D721Med (cell line): ENCODE results near the gene PROX1.

ENCODE experiments used
- DNase-seq: peaks from one replicate; pipeline ENCODE4 v3.0.0; 2011; ENCODE audit warnings: low spot score; ENCODE audit not compliant: insufficient read length
- FAIRE-seq: peaks from 2 replicates; lab custom pipeline; 2011; peaks lifted over from hg19 to GRCh38; lab: Jason Lieb, UNC
- TF ChIP-seq, protein P1 (sequence below): IDR thresholded peaks from 2 replicates; pipeline ENCODE4 v1.5.1; 2012; ENCODE audit warnings: mild to moderate bottlenecking, control low read depth; ENCODE audit not compliant: insufficient read depth; ENCODE audit errors: missing control alignments

The PROX1 gene, protein sequence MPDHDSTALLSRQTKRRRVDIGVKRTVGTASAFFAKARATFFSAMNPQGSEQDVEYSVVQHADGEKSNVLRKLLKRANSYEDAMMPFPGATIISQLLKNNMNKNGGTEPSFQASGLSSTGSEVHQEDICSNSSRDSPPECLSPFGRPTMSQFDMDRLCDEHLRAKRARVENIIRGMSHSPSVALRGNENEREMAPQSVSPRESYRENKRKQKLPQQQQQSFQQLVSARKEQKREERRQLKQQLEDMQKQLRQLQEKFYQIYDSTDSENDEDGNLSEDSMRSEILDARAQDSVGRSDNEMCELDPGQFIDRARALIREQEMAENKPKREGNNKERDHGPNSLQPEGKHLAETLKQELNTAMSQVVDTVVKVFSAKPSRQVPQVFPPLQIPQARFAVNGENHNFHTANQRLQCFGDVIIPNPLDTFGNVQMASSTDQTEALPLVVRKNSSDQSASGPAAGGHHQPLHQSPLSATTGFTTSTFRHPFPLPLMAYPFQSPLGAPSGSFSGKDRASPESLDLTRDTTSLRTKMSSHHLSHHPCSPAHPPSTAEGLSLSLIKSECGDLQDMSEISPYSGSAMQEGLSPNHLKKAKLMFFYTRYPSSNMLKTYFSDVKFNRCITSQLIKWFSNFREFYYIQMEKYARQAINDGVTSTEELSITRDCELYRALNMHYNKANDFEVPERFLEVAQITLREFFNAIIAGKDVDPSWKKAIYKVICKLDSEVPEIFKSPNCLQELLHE

GRCh38 chr1:213987927-213988506 is at the start of gene PROX1:
Gene PROX1 (plus strand): TSS chr1:213987973. CDS start chr1:213996536, 8,563 bp downstream.
- TF ChIP-seq, protein P1, sequence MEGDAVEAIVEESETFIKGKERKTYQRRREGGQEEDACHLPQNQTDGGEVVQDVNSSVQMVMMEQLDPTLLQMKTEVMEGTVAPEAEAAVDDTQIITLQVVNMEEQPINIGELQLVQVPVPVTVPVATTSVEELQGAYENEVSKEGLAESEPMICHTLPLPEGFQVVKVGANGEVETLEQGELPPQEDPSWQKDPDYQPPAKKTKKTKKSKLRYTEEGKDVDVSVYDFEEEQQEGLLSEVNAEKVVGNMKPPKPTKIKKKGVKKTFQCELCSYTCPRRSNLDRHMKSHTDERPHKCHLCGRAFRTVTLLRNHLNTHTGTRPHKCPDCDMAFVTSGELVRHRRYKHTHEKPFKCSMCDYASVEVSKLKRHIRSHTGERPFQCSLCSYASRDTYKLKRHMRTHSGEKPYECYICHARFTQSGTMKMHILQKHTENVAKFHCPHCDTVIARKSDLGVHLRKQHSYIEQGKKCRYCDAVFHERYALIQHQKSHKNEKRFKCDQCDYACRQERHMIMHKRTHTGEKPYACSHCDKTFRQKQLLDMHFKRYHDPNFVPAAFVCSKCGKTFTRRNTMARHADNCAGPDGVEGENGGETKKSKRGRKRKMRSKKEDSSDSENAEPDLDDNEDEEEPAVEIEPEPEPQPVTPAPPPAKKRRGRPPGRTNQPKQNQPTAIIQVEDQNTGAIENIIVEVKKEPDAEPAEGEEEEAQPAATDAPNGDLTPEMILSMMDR = peak; percentile 5
- DNase-seq (no peak), FAIRE-seq (no peak)

GRCh38 chr1:213938776-213939175 is 49.0 kb upstream of the PROX1 start:
- DNase-seq (no peak), FAIRE-seq (peak; percentile 85)
- TF ChIP-seq, protein P1 = no peak

- TF ChIP-seq, protein P1 = peak; percentile 3
- FAIRE-seq = peak; percentile 96
- DNase-seq = peak; percentile 38
Measured at GRCh38 chr1:213939888-213940287, 47.9 kb upstream of the PROX1 start.

DNA sequence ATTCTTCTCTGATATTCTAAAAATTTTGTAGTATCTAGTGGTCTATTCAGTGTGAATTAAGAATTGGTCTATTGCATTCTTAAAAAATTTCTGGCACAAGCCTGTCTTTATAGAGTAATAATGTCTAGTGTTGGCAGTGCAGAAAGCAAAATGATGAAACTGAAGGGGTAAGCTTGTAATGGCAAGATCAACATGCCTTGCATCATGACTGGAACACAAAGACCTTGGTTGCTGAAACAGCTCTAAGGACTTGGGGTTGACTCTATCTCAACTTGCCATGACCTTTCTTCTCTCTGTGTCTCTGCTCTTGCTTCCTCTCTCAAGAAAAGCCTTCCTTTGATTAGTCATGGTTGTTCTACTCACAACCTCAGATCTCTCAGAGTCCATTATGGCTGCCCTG is 46.8 kb upstream of the PROX1 start:
- no peak for DNase-seq
- FAIRE-seq = no peak
- TF ChIP-seq, protein P1 = no peak

DNA sequence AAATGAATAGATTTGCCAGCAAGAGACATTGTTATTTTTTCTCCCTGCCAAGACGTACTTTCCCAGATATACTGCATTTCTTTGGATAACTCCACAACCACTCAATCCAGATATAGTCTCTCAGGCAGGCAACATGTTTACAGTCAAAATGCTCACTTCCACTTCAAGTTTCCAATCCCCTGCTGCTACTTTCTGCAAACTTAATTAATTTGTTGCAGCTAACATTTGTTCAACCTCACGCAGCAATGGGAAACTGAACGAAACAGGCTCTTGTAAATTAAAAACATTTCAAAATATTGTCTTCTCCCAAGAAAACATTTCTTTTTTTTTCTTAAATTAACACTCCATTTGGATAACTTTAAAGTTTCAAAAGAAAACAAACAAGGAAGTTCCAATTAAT is 45.7 kb upstream of the PROX1 start:
- no peak for FAIRE-seq
- TF ChIP-seq, protein P1 = no peak
- no peak for DNase-seq

DNA sequence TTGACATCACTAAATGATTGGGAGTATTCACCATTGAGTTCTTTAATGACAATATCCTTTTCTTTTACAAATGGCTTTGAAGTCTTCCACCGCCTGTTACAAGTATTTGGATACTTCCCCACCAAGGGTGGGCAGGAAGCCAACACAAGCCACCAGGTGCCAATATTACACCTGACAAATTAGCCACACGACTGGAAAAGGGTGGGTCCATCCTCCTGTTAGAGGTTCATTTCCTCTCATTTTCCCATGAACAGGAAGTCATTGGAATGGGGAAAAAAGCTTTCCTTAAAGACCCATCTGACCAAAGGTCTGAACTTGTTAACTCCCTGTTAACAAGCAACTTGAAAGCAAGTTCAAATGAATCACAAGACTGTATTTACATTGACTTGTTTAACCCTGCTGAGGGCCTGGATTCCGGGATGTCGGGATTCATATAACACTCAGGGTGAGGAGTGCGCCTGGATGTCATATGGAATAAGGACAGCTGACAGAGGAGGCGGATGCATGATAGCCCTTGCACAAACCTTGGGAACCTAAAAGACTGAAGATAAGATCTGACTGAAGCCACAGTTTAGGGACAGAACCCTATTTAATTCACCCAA is 40.5 kb upstream of the PROX1 start:
- TF ChIP-seq, protein P1 = no peak
- no peak for DNase-seq
- FAIRE-seq = peak; percentile 72
